Measurements from ENCODE around the gene SLC13A5. TPM values are rescaled to one million over a fixed set of nuclear protein-coding genes. Genes with fewer than 3 reads are reported as not detected.
"Not testable (repeated sequence)": the region's sequence is repeated elsewhere in the genome, so short reads cannot be mapped to it uniquely, and the experiment has no call there.

SLC13A5 gene
- total and polyA plus RNA-seq, 10 of the 15 experiments (the other 5 are each of a cell fraction or from before 2014, with no cell fraction given) = 0.23 TPM; not detected in 9

DNA sequence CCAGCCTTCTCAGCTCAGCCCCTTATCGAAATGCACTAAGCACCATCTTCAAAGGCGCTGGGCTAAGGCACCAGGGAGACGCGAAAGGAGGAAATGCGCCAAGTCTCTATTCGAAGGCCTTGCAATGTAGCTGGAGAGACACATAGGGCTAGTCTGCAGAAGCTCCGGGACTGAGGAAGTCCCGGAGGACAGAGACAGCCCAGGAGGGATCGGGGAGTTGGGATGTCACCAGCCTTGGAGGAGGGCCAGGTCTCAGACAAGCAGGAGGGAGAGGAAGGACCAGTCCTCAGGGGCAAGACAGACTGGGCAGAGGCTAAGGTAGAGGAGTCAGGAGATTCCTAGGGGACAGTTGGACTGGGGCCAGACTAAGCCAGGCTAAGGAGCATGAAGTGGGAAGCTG lies 53.1 kb downstream of the SLC13A5 start (continued):
- TF ChIP-seq, protein P1, sequence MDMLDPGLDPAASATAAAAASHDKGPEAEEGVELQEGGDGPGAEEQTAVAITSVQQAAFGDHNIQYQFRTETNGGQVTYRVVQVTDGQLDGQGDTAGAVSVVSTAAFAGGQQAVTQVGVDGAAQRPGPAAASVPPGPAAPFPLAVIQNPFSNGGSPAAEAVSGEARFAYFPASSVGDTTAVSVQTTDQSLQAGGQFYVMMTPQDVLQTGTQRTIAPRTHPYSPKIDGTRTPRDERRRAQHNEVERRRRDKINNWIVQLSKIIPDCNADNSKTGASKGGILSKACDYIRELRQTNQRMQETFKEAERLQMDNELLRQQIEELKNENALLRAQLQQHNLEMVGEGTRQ (IDR thresholded peaks at IDR 0.05; ENCODE audit: borderline replicate concordance, low read depth, low read length) = no peak
- TF ChIP-seq FOXM1 (IDR thresholded peaks at IDR 0.05; ENCODE audit: low read depth, low read length) (no peak), NFYA (IDR thresholded peaks at IDR 0.05; ENCODE audit: borderline replicate concordance, low read depth, low read length) (no peak), TCF7 (IDR thresholded peaks at IDR 0.05; ENCODE audit: borderline replicate concordance) (no peak), TBL1XR1 (IDR thresholded peaks at IDR 0.05; ENCODE audit: low read depth, low read length) (no peak), STAT1 (conservative IDR thresholded peaks at IDR 0.05) (no peak)

DNA sequence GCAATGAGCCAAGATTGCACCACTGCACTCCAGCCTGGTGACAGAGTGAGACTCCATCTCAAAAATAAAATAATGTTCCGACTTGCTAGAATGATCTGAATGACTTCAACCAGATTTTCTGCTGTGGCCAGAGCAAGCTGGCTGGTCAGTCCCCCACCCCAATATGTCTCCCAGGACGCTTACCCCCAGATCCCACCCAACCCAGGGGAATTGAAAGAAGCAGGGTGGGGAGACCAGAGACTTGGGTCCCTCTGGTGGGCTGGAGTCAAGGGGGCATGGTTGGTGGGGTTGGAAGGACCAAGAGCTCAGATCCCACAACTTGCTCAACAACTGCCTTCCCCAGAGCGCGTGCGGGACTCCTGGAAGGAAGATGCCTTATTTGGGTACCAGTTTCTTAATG lies 54.8 kb downstream of the SLC13A5 start:
- H4K20me1 ChIP-seq (ENCODE audit: control insufficient read depth, insufficient read depth); intact Hi-C loops (cut with micrococcal nuclease; ENCODE audit: unreplicated experiment); H3K4me3 ChIP-seq; H3K9ac ChIP-seq (ENCODE audit: control insufficient read depth, insufficient read depth, low read length); H3K4me2 ChIP-seq (ENCODE audit: control insufficient read depth, insufficient read depth); ATAC-seq; H3K27me3 ChIP-seq (replicated peaks in 1 of 2; ENCODE audit: control insufficient read depth in 2 of 2, insufficient read depth in 2 of 2, low read length in 1 of 2); SMC1A ChIA-PET (ENCODE audit: uncharacterized antibody, unreplicated experiment); H3K27ac ChIP-seq (ENCODE audit: control insufficient read depth, insufficient read depth); in situ Hi-C loops (cut with MboI); CTCF ChIA-PET; H3K9me3 ChIP-seq (replicated peaks; ENCODE audit: control insufficient read depth, insufficient read depth, low read length); POLR2A ChIA-PET; H3K36me3 ChIP-seq (ENCODE audit: control insufficient read depth in 2 of 2, insufficient read depth in 2 of 2, low read length in 1 of 2); BruUV-seq (replicated peaks); H3K79me2 ChIP-seq (ENCODE audit: control insufficient read depth, insufficient read depth, low read length); DNase-seq (ENCODE audit: low read depth, low spot score); FAIRE-seq; H2AFZ ChIP-seq (ENCODE audit: control insufficient read depth, low read depth, low read length): not testable (repeated sequence)
- RAD21 ChIA-PET (ENCODE audit: unreplicated experiment) = interaction anchor here (0.6 kb wide), 1 partner anchor 1630 kb away, joined by 3 read pairs; no protein-coding TSS in a partner anchor
- 95% methylated on average over 2 of the region's 5 CpGs for WGBS (ENCODE audit: insufficient coverage, insufficient replicate concordance, low lambda C conversion rate, missing lambda C conversion rate)
- H3K4me1 ChIP-seq (ENCODE audit: control insufficient read depth, insufficient read depth, low read length) = peaks cover 24% of the 10 kb centered on the region
